Upper lobe of right lung (tissue), 1 donor: ENCODE data around the gene HSPG2. TPM values are rescaled to one million over a fixed set of nuclear protein-coding genes. Genes with fewer than 3 reads are reported as not detected.

Experiments
- ATAC-seq: fragments of 200-7000 bp; cut with Tn5 transposase; one replicate; pipeline ENCODE4 v1.9.1; 2020; ENCODE audit warnings: mild to moderate bottlenecking, moderate library complexity
- DNase-seq: peaks from one replicate; pipeline ENCODE4 v3.0.0-alpha.2; 2020
- H3K27ac ChIP-seq: fragments of 200-600 bp; one replicate; pipeline ENCODE4 v1.8.0; 2022
- H3K27me3 ChIP-seq: fragments of 200-600 bp; one replicate; pipeline ENCODE4 v1.8.0; 2022; ENCODE audit warnings: mild to moderate bottlenecking
- H3K36me3 ChIP-seq: fragments of 200-600 bp; one replicate; pipeline ENCODE4 v1.8.0; 2022
- H3K4me1 ChIP-seq: fragments of 200-600 bp; one replicate; pipeline ENCODE4 v1.8.0; 2022
- H3K4me3 ChIP-seq: fragments of 200-600 bp; one replicate; pipeline ENCODE4 v1.8.0; 2022; ENCODE audit warnings: mild to moderate bottlenecking
- H3K9me3 ChIP-seq: fragments of 200-600 bp; one replicate; pipeline ENCODE4 v1.8.0; 2022
- intact Hi-C: fragments of 100-400 bp; cut with DNase I; formaldehyde crosslinking; loops from one replicate; pipeline ENCODE4 v1.11.0; 2022
- total RNA-seq: library from RNA; stranded (reverse); fragmentation: NEBNext Ultra II Directional; extraction: Animal tissue kit (Norgen Biotek cat#: 25700); gene quantifications from one replicate; pipeline ENCODE4 v1.2.1, GENCODE V29; 2021
- TF ChIP-seq, protein P1 (sequence below): fragments of 200-600 bp; IDR thresholded peaks from one replicate; pipeline ENCODE4 v1.8.0; 2022; ENCODE audit warnings: antibody characterized with exemption
- donor health status: DM: no; HTN: yes; CAD: no; lungs with severe emphysema.

Gene HSPG2
- total RNA-seq, 1 donor from 2014 or later = 393 TPM

DNA sequence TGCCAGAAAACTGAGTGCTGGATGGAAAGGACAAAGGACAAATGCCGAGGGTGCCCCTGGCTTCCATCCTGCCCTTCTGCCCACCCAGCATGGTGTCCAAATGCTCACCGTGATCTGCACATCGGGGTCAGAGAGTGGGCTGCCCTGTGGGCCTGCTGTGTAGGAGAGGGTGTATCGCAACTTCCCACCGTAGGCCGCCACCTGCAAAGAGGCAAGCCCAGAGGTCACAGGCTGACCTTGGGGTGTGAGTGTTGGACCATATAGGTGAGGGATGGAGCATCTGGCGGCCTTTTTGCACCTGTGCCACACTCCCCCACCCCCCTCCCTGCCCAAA, 71.5 kb downstream of the HSPG2 start:
- intact Hi-C loops = no loop called here
- Histone ChIP-seq H3K27me3 (no peaks in the 10 kb centered on the region), H3K4me3 (no peak overlapping the region), H3K27ac (no peak overlapping the region), H3K36me3 (peaks cover 54% of the 10 kb centered on the region), H3K9me3 (no peaks in the 10 kb centered on the region), H3K4me1 (no peaks in the 10 kb centered on the region)
- ATAC-seq (no peak), DNase-seq (no peak)
- TF ChIP-seq, protein P1, sequence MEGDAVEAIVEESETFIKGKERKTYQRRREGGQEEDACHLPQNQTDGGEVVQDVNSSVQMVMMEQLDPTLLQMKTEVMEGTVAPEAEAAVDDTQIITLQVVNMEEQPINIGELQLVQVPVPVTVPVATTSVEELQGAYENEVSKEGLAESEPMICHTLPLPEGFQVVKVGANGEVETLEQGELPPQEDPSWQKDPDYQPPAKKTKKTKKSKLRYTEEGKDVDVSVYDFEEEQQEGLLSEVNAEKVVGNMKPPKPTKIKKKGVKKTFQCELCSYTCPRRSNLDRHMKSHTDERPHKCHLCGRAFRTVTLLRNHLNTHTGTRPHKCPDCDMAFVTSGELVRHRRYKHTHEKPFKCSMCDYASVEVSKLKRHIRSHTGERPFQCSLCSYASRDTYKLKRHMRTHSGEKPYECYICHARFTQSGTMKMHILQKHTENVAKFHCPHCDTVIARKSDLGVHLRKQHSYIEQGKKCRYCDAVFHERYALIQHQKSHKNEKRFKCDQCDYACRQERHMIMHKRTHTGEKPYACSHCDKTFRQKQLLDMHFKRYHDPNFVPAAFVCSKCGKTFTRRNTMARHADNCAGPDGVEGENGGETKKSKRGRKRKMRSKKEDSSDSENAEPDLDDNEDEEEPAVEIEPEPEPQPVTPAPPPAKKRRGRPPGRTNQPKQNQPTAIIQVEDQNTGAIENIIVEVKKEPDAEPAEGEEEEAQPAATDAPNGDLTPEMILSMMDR = no peak

- H3K27ac ChIP-seq = no peak overlapping the region
- no peaks in the 10 kb centered on the region for H3K4me1 ChIP-seq
- ATAC-seq (no peak), DNase-seq (no peak)
- no peaks in the 10 kb centered on the region for H3K9me3 ChIP-seq
- no peaks in the 10 kb centered on the region for H3K27me3 ChIP-seq
- no peak overlapping the region for H3K4me3 ChIP-seq
- intact Hi-C loops = no loop called here
- peaks cover 55% of the 10 kb centered on the region for H3K36me3 ChIP-seq
- TF ChIP-seq, protein P1 = no peak
Measured at GRCh38 chr1:21864730-21865129, 72.4 kb downstream of the HSPG2 start.

DNA sequence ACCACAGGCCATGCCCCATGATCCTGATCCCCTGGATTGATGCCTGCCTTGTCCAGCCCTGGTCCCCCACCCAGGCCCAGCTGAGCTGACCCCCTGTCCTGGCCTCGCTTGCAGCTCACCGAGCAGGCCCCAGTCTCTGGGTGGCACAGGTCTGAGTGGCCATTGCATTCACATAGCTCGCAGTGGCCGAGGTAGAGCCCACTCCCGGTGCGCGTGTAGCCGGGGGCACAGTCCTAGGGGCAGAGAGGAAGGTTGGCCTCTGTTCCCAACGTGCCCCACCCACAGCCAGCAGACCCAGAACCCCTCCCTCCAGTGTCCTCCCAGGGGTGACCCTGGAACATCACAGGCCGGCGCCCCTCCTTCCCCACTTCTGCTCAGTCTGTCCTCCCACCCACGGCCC, 73.1 kb downstream of the HSPG2 start:
- no peaks in the 10 kb centered on the region for H3K9me3 ChIP-seq
- H3K27ac ChIP-seq = no peak overlapping the region
- ATAC-seq (peak; percentile 7), DNase-seq (no peak)
- H3K4me3 ChIP-seq = no peak overlapping the region
- TF ChIP-seq, protein P1 = no peak
- intact Hi-C loops = no loop called here
- no peaks in the 10 kb centered on the region for H3K27me3 ChIP-seq
- peaks cover 61% of the 10 kb centered on the region for H3K36me3 ChIP-seq
- H3K4me1 ChIP-seq = no peaks in the 10 kb centered on the region

- ATAC-seq (no peak), DNase-seq (no peak)
- Histone ChIP-seq H3K4me1 (no peaks in the 10 kb centered on the region), H3K36me3 (peaks cover 74% of the 10 kb centered on the region), H3K27me3 (no peaks in the 10 kb centered on the region), H3K4me3 (no peak overlapping the region), H3K9me3 (no peaks in the 10 kb centered on the region), H3K27ac (no peak overlapping the region)
- intact Hi-C loops = no loop called here
- TF ChIP-seq, protein P1 = no peak
Measured at GRCh38 chr1:21861602-21862429, 75.3 kb downstream of the HSPG2 start.

DNA sequence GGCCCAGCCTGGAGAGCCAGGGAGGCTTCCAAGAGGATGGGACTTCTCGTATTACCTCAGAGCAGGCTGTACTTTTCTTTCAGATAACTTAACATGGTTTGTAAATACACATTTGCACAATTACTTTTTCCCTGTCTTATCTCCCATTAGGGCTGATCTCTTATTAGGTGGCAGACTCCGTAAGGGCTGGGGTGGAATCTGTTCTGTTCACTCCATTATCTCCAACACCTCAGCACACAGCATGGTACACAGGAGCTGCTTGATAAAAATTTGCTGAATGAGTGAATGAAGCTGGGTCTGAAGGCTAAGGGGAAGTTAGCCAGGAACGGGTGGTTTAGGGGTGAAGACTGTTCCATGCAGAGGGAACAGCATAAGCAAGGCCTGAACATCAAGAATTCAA, 76.1 kb downstream of the HSPG2 start:
- ATAC-seq (no peak), DNase-seq (no peak)
- Histone ChIP-seq H3K4me1 (no peaks in the 10 kb centered on the region), H3K27me3 (no peaks in the 10 kb centered on the region), H3K4me3 (no peak overlapping the region), H3K36me3 (peaks cover 83% of the 10 kb centered on the region), H3K27ac (no peak overlapping the region), H3K9me3 (no peaks in the 10 kb centered on the region)
- intact Hi-C loops = no loop called here
- TF ChIP-seq, protein P1 = no peak
